ENCODE data around the gene CABYR.
"Not testable (repeated sequence)": the region's sequence is repeated elsewhere in the genome, so short reads cannot be mapped to it uniquely, and the experiment has no call there.

The CABYR gene

DNA sequence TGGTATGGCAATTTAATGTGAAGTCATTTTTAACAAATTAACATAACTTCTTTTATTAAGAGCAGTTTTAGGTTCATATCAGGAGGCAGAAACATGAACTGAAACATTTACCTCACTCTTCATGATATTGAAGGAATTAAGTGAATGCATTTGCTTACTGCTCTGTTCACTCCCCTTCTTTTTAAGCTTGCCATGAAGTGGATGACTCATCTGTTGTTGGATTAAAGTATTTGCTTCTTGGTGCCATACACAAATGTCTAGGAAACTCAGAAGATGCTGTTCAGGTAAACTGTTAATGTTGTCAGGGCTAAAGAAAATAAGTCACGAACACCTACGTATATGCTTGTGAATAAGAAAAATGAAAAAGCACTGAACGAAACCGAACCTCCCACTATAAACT is 10.2 kb upstream of the CABYR start:
- DNase-seq = no peak

DNA sequence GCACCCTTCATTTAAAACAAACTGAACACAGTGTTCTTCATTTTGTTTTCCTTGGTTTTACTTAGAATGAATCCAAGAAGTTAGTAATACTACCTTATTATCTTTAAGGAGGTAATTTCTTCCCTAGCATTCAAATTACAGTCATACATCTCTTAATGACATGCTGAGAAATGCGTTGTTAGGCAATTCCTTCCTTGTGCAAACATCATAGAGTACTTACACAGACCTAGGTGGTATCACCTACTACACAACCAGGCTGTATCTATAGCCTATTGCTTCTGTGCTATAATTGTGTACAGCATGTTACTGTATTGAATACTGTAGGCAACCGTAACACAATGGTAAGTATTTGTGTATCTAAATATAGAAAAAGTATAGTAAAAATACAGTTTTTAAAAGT is 8.4 kb upstream of the CABYR start:
- no peak for DNase-seq

DNA sequence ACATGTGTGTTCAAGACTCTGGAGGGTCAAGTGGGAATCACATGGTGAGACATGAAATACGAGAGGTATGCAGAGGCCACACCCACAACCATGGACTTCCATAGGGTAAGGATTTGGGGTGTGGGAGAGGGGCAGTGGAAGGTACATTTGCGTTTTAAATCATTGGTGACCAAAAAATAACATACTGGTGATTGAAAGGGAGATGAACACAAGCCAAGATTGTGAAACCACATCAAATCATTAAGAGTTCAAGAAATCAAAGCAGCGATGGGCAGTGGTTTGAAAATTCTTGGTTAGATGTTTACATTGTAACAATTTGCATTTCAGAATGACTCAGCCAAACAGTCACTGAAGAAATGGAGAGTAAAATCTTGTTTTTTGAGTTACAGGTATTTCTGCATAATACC is 1.9 kb upstream of the CABYR start:
- no peak for DNase-seq

DNA sequence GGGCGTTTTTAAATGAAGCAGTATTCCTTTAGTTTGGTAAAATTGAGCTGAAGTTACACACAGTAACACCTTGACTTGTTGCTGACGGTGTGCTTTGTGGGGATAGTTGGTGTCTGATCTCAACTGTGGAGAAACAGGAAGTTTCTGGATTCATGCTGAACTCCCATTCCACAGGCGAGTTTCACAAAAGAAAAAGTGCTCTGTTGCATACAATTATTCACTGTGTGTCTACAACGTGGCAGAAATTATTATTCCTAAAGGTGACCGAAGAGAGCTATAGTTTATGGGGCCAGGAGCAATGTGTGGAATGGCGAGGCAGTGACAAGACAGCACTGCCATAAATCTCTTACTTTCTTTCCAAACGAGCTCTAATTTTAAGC is 463 bp upstream of the CABYR start:
- DNase-seq = no peak

DNA sequence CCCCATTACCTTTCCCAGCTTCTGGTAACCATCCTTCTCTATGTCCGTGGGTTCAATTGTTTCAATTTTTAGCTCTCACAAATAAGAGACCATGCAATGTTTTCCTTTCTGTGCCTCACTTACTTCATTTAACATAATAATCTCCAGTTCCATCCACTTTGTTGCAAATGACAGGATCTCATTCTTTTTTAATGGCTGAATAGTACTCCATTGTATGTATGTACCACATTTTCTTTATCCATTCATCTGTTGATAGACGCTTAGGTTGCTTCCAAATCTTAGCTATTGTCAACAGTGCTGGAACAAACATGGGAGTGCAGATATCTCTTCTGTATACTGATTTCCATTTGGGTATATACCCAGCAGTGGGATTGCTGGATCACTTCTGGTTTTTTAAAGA is 1.8 kb downstream of the CABYR start:
- DNase-seq = no peak

DNA sequence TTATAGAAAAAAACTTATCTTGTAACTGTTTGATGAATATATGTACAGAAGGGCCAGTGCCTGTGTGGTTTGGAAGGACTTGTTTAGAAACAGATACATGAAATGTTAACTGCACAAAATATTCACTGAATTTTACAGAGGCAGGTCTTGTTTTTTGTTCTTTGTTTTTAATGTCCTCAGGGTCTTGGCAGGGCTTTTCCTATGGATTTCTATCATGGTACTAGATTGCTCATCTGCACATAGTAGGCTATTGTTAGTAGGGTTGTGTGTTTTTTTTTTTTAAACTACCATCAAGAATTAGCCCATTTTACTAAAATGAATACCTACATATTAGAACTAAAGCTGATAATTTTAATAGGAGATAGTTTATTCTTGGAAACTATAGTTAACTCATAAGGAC is 3.5 kb downstream of the CABYR start:
- no peak for DNase-seq

DNA sequence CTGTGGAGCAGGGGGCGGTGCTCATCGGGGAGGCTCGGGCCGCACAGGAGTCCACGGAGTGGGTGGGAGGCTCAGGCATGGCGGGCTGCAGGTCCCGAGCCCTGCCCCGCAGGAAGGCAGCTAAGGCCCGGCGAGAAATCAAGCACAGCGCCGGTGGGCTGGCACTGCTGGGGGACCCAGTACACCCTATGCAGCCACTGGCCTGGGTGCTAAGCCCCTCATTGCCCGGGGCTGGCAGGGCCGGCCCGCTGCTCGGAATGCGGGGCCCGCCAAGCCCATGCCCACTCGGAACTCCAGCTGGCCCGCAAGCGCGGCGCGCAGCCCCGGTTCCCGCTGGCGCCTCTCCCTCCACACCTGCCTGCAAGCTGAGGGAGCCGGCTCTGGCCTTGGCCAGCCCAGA is 10.7 kb downstream of the CABYR start:
- DNase-seq = not testable (repeated sequence)

DNA sequence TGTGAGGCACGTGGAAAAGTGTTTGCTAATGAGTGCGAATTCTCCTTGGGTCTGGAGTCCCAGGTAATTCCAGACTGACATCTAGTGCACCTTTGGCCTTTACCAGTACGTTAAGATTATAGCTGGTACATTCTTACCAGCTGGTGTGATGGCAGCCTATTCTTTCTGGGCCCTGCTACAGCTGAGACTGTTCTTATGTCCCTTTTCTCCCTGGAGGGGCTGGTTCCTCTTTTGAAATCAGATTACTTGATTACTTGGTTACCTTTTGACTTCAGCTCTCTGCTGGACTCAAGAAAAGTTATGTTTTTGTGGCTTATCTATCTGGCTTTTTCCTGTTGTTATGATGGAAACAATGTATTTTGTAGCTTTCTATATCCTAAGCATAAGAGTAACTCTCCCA is 14.5 kb downstream of the CABYR start:
- DNase-seq = no peak

DNA sequence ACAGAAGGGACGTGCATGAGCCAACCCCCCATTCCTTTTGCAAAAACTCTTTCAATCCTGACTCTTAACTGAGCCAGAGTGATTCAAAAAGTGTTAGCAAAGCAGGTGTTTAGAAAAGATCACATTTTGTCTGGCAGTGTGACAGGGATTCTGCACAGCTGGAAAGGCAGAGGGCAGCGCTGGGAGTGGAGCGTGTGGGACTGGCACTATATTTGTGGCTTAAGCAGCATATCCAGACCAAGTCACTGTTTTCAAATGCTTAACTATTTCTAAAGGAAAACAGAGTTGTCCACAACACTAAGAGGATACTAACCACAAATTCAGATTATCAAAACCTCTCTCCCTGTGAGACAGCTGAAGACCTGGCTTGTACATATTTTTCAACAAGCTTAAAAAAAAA is 19.0 kb downstream of the CABYR start:
- DNase-seq = peak in 2 of 51 donors; percentile 10 to 11

DNA sequence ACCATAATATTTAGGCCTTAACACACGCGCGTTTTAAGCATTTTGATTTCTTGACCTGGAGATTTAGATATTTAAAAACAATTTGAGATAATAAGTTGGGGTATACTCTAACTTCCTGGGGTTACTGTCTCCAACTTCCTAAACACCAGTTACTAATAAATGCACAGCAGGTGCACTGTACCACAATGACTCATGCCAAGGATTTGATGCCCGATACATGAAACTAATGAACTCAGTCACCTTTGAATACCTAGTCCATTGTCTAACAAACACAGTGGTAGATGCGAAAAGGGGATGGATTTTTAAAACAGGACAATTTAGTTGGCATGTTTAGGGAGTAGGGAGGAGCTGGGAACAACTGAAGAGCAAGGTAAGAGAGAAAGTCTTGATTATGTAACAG is 21.2 kb downstream of the CABYR start:
- DNase-seq = no peak

DNA sequence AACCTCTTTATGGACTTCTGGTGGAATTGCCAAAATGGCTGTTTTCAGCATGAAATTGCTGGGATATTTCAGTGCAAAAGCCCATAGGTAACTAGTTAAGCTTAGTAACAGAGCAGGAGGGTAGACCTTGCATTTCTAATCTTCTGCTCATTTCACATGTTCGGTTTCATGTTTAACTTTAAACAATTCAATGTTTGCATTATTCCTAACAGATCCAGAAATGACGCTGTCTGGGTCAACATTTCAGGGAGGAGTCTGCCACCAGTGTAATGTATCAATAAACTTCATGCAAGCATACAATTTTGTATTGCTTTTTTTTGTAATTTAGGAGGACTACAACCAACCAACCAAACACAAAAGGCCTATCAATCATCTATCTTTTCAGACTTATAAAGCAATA is 22.4 kb downstream of the CABYR start:
- DNase-seq = no peak

DNA sequence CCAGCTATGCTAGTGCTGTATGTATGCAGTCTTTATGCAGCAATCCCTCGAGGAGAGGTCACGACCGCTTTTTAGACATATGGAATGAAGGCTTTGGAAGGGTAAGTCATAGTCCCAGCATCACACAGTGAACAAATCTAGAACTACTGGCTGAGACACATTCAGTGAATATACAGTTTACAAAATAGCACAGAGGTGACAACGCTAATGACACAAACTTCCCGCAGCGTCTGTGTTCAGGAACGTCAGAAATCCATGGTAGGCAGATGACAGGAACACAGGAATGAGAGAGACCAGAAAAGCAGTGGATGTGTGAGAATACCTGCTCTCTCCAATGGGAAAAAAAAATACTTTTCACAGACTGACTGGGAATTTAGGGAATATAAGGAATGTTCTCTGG is 29.6 kb downstream of the CABYR start:
- no peak for DNase-seq

DNA sequence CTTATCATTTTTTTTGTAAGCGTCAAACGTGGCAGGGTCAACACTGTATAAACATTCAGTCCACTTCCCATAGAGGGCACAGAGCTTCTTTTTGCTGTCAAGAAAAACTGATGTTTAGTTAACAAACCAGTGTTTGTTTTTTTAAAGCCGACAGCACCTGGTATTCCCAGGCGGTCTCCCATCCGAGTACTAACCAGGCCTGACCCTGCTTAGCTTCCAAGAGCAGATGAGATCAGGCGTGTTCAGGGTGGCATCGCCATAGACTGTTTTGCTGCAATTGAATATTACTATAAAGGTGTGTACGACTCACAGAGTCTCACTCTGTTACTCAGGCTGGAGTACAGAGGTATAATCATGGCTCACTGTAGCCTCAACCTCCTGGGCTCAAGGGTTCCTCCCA is 31.5 kb downstream of the CABYR start:
- no peak for DNase-seq

DNA sequence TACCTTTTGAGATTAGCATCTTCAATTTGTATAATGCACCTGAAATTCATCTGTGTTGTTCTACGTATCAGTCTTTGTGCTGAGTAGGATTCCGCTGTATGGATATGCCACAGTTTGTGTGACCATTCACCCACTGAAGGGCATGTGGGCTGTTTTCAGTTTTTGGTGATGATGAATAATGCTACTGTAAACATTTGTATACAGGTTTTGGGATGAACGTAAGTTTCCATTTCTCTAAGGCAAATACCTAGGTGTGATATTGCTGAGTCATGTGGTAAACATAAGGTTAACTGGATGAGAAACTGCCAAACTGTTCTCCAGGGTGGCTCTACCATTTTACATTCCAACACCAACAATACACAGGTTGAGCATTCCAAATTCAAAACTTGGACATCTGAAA is 35.1 kb downstream of the CABYR start:
- DNase-seq = no peak

DNA sequence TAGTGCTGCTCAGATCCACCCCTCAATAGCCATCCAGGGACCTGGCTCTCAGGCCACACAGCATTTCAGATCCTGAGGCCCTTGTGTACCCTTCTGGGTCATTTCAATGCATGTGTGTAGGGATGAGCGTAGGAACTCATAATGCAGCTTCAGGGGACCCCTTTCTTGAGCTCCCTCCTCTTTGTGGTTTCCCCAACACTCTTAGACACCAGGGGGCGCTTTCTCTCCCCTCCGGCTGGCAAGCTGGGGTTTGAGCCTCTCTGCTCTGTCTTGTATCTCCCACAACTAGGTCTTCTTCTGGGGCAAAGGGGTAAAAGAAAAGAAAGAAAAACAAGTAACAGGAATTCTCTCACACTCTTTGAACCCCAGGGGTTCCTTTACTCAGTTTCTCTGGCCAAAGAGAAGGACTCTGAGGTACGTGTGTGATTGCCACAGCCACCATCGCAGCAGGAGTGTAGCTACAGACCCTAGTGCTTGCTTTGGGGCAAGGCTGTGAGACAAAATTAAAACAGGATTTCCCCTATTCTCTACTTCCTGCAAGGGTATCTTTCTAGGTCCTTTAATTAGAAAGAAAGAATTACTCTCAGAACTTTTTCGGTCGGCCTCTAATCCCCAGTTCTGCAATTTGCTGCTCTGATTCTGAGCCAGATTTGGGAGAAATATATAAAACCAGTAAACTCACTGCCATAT is 38.0 kb downstream of the CABYR start:
- DNase-seq = peak in 40 of 51 donors; percentile 8 to 84 (median 46)

DNA sequence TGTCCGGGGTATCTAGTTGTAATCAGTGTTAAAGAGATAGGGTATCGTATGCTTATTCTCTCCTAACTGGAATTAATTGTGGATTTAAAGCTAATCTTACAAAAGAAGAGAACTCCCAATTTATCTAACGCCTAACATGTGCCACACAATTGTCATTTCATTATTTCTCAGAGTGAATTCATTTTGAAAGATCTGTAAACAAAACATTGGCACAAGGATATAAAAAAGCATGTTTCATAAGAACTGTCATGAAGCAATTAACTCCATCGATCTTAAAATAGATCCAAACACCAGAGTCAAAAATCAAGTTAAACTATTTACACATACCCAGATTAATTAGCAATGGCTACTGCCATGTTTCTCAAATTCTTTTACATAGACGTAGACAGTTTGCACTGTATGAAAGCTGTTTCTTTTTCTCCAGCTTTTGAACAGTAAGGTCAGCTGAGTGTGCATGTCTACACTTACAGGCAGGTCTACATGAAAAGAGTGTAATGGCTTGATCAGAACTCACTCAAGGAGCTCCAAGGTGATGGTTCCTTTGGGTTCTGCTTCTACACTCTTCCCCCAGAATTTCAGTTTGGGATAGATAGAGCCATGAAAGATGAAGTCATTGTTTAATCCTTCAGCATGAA is 38.8 kb downstream of the CABYR start:
- no peak for DNase-seq

DNA sequence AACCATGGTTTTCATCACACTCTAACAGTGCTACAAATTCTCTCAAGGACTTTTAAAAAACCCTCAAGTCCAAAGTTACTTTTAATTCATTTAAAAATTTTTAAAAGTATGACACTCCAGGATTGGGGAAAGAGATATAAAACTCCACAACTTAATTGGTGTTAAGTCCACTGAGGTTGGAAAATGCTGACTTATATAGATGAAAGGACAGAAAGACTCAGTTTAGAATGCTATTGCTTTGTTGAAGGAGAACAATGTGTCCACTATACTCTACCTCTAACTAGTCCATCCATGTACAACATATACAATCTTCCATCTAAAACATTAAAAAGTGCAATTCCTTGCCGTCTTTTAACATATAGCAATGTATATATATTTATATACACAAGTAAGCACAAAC is 41.2 kb downstream of the CABYR start:
- DNase-seq = no peak

DNA sequence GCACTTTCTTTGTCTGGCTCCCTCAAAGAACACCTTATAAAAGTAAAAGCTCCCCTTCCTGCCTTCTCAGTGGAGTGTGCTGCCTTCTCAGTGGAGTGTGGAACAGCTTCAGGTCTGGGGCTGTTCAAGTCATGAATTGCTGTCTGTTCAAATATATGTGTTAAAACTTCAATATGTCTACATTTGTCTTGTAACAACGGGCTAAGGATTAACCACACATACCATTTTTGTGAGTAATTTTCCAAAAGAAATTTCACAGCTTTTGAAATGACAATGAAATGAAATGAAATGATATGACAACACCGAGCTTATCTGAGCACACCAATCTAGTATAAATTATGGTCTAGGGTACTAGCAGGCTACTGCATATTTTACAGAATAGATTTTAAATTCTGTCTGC is 42.9 kb downstream of the CABYR start:
- no peak for DNase-seq

DNA sequence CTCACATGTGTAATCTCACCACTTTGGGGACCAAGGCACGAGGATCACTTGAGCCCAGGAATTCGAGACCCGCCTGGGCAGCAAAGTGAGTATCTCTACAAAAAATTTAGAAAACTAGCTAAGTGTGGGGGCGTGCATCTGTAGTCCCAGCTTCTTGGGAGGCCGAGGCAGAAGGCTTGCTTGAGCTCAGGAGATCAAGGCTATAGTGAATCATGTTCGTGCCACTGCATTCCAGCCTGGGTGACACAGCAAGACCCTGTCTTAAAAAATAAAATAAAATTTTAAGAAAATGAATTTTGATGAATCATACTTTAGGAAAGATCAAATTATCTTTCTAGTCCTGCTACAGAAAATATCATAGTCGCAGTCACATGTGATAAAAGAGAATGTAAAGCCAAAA is 46.9 kb downstream of the CABYR start:
- no peak for DNase-seq

DNA sequence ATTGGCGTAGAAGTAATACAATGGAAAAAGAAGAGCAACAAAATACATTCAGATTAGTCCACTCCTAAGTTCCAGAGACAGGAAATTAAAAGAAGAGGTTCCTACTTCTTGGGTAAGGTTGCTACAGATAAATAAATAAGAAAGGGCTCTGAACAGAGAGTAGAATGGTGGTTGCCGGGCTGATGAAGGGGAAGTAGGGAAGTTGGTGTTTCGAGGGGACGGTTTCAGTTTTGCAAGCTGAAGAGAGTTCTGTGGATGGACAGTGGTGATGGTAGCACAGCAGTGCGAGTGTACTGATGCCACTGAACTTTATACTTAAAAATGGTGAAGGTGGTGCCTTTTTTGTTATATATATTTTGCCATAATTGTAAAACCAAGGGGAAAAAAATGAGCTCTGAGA is 48.2 kb downstream of the CABYR start:
- DNase-seq = peak in 1 of 51 donors; percentile 28

DNA sequence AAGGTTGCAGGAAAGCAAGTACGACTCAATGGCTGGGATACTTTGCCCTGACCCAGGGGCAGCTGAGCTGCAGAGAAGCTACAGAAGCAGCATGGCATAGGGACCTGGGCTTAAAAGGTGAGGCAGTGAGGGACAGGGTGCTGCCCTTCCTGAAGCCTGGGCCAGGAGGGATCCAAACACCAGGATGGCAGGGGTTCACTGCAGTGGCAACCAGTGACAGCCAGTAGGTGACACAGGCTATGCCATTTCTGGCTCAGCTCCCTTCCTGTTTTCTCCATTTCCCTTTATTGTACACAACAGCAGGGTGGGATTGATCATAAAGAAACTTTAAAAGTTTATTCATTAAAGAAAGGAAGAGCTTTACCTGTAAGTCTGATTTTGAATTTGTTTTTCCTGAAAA is 48.8 kb downstream of the CABYR start:
- DNase-seq = peak in 4 of 51 donors; percentile 13 to 38 (median 22)

DNA sequence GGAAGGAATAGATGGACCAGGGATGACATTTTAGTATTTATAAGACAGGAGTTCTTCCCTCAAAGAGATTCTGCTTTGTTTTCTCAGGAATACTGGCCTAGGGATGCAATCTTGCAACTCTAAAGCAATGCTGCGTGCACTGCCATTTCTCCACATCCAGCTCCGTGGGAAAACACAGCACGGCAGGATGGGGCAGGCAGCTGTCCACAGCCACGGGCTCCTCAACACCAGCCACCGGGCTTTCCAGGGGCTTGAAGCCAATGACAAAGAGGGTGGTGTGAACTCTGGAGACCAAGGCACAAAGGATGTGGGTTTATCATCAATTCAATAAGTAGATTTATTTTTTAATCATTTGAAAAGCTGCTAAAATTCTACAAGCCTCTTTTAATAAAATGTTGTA is 49.3 kb downstream of the CABYR start:
- DNase-seq = peak in 15 of 51 donors; percentile 5 to 49 (median 19)

DNA sequence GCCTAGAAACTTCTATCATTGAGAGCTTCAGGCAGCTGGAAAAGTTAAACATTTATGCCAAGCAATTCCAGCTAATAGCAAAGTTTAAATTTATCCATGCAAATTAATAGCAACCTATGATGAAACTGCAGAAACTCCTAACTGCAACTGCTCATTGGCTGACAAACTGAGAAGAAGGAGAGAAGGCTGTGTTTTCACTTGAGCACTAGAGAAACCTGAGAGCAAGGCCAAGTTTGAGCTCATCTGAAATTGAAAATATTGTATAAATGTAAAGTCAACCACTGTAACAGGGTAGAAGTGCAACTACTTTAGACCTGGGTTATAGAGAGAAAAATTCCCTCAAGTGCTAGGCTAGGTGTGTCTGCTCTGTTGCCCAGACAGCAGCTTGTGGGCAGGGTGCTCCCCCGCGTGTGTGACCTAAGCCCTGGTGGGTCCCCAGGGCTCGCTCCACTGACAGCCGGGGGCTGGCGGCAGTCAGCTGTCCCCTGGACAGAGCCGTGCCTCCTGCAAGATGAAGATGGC is 50.2 kb downstream of the CABYR start:
- DNase-seq = no peak
